HG03439 (cell line): ENCODE results near the gene SPACA1.
"Not testable (repeated sequence)": the region's sequence is repeated elsewhere in the genome, so short reads cannot be mapped to it uniquely, and the experiment has no call there.

Experiments used
- ATAC-seq: cut with Tn5 transposase; IDR thresholded peaks from one replicate; pipeline ENCODE4 v1.9.1; 2021; ENCODE audit warnings: mild to moderate bottlenecking, moderate library complexity; ENCODE audit not compliant: unreplicated experiment

The SPACA1 gene, protein sequence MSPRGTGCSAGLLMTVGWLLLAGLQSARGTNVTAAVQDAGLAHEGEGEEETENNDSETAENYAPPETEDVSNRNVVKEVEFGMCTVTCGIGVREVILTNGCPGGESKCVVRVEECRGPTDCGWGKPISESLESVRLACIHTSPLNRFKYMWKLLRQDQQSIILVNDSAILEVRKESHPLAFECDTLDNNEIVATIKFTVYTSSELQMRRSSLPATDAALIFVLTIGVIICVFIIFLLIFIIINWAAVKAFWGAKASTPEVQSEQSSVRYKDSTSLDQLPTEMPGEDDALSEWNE

DNA sequence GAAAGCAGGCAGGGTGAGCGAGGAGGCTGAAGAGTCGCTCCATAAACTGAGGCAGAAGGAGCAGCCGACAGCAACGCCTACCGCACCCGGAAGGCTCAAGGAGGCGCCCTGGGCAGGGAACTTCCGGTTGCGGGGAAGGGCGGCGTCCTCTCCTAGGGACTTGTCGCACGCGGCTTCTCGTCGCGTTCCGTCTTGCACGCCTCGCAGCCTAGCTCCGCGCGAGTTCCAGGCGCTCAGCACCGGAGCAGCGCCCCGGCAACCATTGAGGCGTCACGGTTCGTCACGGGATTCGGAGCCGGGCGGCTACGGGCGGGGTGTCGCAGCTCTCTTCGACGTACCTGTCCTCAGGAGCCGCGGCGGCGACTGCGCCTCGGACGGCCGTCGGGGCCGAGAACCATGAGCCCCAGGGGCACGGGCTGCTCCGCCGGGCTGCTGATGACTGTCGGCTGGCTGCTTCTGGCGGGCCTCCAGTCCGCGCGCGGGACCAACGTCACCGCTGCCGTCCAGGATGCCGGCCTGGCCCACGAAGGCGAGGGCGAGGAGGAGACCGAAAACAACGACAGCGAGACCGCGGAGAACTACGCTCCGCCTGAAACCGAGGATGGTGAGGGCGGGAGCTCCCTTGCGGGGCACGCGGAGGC, at the start of gene SPACA1:
TSS of gene SPACA1 (plus strand) at position 332 of the 641 bp plus-strand sequence. CDS start at position 397, 65 bp downstream.
- ATAC-seq, result no peak

DNA sequence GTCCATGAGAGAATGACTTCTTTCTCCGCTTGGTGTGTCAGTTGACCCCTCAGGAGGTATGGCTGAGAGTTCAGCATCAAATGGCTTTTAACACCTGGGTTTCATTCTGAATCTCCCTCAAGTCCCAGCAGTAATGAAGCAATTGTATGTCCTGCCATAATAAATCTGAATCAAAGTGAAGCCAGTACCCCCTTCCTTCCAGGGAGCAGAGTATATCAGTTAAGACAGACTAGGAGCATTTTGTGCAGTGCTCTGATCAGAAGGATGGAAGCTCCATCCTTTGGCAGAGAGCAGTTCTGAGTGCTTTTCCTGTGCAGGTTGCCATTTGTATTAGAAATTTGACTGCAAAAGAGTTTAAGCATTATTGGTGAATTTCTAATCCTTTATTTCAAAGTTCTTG, 46.9 kb upstream of the SPACA1 start:
- no peak for ATAC-seq

DNA sequence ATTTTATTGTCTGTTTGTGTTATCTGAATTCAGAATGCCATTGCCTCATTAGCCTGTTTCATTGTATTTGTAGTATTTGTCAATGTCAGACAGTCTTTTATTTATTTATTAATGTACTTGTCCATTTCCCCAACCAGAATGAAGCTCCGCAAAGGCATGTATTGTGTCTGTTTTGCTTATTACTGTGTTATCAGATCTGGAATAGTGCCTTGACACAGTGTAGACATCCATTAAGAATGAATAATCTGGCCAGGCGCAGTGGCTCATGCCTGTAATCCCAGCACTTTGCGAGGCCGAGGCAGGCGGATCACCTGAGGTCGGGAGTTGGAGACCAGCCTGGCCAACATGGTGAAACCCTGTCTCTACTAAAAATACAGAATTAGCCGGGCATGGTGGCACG, 46.4 kb upstream of the SPACA1 start:
- ATAC-seq, result not testable (repeated sequence)

GRCh38 chr6:88004707-88005106, 42.9 kb upstream of the SPACA1 start:
- no peak for ATAC-seq

GRCh38 chr6:88006557-88006956, 41.1 kb upstream of the SPACA1 start:
- ATAC-seq, result no peak

DNA sequence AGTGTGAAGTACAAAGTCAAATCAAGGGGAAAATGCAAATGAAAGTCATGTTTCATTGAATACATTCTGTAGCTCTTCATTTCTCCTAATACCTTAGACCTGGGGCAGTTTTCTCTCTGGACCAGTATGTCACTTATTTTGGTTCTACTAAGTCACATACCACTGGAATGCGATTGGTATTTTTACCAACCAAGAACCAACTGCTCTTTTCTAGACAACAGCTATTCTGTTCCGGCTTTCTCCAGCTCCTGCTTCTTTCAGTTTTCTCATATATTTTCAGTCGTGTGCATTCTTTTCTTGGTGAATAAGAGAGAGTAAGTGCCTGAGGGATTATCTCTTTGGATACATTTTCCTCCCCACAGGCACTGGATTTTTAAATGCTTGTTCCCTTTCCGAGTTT, 39.2 kb upstream of the SPACA1 start:
- no peak for ATAC-seq

GRCh38 chr6:88008831-88009231, 38.8 kb upstream of the SPACA1 start:
- no peak for ATAC-seq

DNA sequence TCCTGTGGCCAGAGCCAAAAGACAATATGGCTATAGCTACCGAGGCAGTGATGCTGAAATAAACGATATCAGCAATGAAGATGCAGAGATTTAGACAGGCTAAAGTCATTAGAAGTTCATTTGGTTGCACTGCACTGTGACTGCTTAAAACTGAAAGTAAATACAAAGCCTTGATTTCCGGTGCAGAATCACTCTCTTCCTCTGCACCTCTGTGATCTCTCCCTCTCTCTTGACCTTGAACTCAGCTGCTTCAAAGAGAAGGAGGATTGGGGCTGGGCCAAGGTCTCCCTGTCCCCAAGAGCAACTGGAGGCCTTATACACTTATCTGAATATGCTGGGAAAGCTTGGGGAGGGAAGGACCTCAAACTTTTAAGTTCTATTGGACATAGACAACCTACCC, 34.6 kb upstream of the SPACA1 start:
- no peak for ATAC-seq

DNA sequence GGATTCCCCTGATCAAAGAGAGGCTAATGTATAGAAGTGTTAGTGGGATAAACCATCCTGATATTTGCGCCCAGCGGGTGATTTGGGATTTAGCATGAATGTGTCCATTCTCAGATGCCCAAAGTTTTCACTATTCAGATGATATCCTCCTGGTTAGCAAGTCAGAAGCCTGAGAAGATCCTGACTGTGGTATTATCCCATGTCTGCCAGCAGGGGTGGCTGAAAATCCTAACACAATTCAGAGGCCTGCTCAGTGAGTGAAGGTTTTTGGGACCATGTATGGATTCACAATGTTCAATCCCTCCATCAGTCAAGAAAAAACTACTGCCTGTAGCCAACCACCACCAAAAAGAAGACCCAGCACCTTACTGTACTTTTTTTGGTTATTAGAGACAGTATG, 34.1 kb upstream of the SPACA1 start:
- no peak for ATAC-seq

- no peak for ATAC-seq
These were observed 27.2 kb upstream of the SPACA1 start for GRCh38 chr6:88020439-88020838.

DNA sequence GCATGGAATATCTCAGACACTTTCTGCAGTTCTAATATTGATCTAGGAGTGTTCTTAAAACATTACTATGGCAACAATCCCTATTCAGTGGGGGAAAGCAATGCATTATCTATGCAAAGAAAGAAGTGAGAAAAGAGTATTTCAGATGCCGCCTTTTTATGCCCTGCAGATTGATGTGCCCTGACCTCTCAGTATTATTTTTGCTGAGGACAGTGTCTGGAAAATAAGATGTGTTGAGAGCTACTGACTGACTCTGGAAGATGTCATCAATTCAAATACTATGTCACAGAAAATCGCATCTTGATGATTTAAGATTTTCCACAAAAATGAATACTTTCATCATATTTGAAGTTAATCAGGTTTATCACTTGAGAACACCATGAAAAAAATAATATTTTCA, 22.9 kb upstream of the SPACA1 start:
- ATAC-seq, result no peak

- no peak for ATAC-seq
These were observed 16.1 kb upstream of the SPACA1 start for GRCh38 chr6:88031550-88031949.

GRCh38 chr6:88044530-88044929, 3.1 kb upstream of the SPACA1 start:
- ATAC-seq, result no peak

GRCh38 chr6:88045521-88046136, 2.0 kb upstream of the SPACA1 start:
- no peak for ATAC-seq

- no peak for ATAC-seq
These were observed 937 bp downstream of the SPACA1 start for GRCh38 chr6:88048578-88048977.

GRCh38 chr6:88050140-88050818, 2.6 kb downstream of the SPACA1 start:
- no peak for ATAC-seq

GRCh38 chr6:88059191-88059590, 11.6 kb downstream of the SPACA1 start:
- no peak for ATAC-seq

DNA sequence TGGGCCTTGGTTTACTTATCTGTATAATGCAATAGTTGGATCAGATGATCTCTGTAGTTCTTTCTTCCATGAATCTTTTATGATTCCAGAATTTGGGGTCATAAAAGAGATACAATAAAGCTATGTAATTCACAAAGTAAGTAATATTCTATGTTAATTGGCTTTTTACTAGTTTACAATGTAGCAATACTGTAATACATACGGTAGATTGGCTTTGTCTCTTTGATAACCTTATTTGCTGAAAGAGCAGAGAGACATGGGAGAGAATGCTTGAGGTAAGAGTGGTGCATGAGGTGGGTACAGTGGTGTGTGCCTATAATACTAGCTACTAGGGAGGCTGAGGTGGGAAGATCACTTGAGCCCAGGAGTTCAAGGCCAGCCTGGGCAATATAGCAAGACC, 14.7 kb downstream of the SPACA1 start:
- ATAC-seq, result no peak

GRCh38 chr6:88072462-88072861, 24.8 kb downstream of the SPACA1 start:
- ATAC-seq, result no peak

DNA sequence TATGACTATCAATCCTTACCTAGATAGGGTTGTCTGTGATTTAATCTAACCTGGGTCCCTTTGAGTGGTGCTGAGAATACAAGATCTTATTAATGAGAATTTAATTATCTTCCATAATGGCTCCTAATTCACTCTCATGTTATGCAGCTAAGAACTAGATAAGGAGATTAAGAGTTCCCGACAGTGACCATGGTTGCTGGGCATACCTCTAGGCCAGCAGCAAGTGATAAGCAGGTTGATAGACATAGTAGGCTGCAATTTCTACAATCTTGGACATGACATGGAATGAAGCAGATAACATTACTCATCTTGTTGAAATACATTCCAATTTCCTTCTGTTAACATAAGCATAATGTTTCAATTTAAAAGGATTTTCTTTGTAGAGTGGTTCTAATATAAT, 27.1 kb downstream of the SPACA1 start:
- no peak for ATAC-seq

DNA sequence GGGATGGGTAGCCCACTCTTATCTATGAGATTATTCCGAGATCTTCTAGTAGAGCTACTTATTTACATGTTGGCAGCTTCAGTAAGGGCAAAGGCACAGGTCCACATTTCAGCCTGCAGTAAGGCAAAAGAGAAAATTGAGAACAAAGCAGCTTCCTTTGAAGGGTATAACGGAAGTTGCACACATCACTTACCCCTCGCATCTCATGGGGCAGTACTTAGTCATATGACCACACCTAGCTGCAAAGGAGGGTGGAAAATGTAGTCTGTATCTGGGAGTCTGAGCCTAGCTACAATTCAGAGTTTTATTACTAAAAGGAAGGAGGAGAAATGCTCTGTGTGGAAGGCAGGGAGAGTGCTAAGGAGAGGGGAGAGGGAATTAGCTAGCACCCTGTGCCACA, 29.7 kb downstream of the SPACA1 start:
- no peak for ATAC-seq

DNA sequence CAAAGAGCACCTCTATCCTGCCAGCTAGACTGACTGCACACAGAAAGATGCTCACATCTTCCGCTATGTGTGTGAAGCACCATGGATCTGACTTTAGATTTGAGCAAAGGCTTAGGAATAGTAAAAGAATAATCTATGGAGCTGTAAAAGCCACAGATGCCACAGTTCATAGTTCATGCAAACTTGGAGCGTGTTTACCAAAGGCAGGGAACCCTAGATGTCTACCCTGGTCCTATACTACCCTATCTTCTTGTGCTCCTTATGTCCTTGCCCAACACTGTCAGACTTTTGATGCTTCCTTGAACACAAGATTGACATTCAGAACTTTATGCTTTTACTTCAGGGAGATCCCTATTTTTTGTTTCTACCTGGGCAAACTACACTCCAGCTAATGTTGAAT, 39.2 kb downstream of the SPACA1 start:
- ATAC-seq, result no peak
